GM12878 (cell line): Measurements from ENCODE around the gene FNDC3A. TPM values are rescaled to one million over a fixed set of nuclear protein-coding genes. Genes with fewer than 3 reads are reported as not detected.

Experiments used
- ATAC-seq: fragments of 200-7000 bp; cut with Tn5 transposase; 3 replicates; pipeline ENCODE4 v1.9.1; 2020; ENCODE audit warnings: mild to moderate bottlenecking, moderate library complexity
- BruUV-seq: library from RNA; stranded (reverse); fragments of 400-500 nt; replicated peaks from 2 replicates; lab custom pipeline; 2021; lab: Mats Ljungman, UMichigan
- CTCF ChIA-PET: fragments of 300-600 bp; sonication (Branson Sonifier 250); formaldehyde crosslinking; extraction: SDS; loops from one replicate; lab custom pipeline; 2021; ENCODE audit warnings: inconsistent platforms; lab: Yijun Ruan, JAX
- POLR2A ChIA-PET: fragments of 350-600 bp; formaldehyde crosslinking; extraction: SDS; loops from one replicate; lab custom pipeline; 2021; ENCODE audit warnings: inconsistent platforms; lab: Charles Lee
- RAD21 ChIA-PET: fragments of 300-600 bp; sonication (Branson Sonifier 250); formaldehyde crosslinking; loops from one replicate; lab custom pipeline; 2023; ENCODE audit warnings: antibody characterized with exemption; ENCODE audit not compliant: unreplicated experiment; lab: Charles Lee
- SMC1A ChIA-PET: fragments of 300-600 bp; sonication (Branson Sonifier 250); formaldehyde crosslinking; loops from one replicate; lab custom pipeline; 2023; ENCODE audit not compliant: unreplicated experiment, uncharacterized antibody; lab: Charles Lee
- DNase-seq: peaks from one replicate; pipeline ENCODE4 v3.0.0-alpha.2; 2011; ENCODE audit warnings: low read depth, low spot score
- FAIRE-seq: peaks from 3 replicates; lab custom pipeline; 2011; peaks lifted over from hg19 to GRCh38; lab: Jason Lieb, UNC
- H2AFZ ChIP-seq: 2 replicates; pipeline ENCODE4 v1.6.0; 2011; ENCODE audit warnings: low read depth, low read length, control low read depth; ENCODE audit not compliant: control insufficient read depth
- H3K27ac ChIP-seq: 2 replicates; pipeline ENCODE4 v1.5.1; 2011; ENCODE audit warnings: control low read depth; ENCODE audit not compliant: control insufficient read depth, insufficient read depth
- H3K27me3 ChIP-seq, 2 experiments: replicated peaks in 1 of 2; 2 replicates each; pipeline versions ENCODE4 v1.6.0 to v1.6.1; 2011; ENCODE audit warnings: low read length in 1 of 2; ENCODE audit not compliant: control insufficient read depth in 2 of 2, insufficient read depth in 2 of 2
- H3K36me3 ChIP-seq, 2 experiments: 2 replicates each; pipeline ENCODE4 v1.5.1; 2011; ENCODE audit warnings: low read length in 1 of 2; ENCODE audit not compliant: control insufficient read depth in 2 of 2, insufficient read depth in 2 of 2
- H3K4me1 ChIP-seq: 2 replicates; pipeline ENCODE4 v1.6.1; 2011; ENCODE audit warnings: mild to moderate bottlenecking, low read length, moderate library complexity, mixed read lengths; ENCODE audit not compliant: control insufficient read depth, insufficient read depth
- H3K4me2 ChIP-seq: 2 replicates; pipeline ENCODE4 v1.6.0; 2011; ENCODE audit warnings: control low read depth; ENCODE audit not compliant: control insufficient read depth, insufficient read depth
- H3K4me3 ChIP-seq: fragments of 200-600 bp; sonication (generic); 2 replicates; pipeline ENCODE4 v1.5.1; 2016
- H3K79me2 ChIP-seq: 2 replicates; pipeline ENCODE4 v1.6.0; 2011; ENCODE audit warnings: low read length; ENCODE audit not compliant: control insufficient read depth, insufficient read depth
- H3K9ac ChIP-seq: 2 replicates; pipeline ENCODE4 v1.8.0; 2011; ENCODE audit warnings: low read length, control low read depth, mixed read lengths; ENCODE audit not compliant: control insufficient read depth, insufficient read depth
- H3K9me3 ChIP-seq: replicated peaks from 3 replicates; pipeline ENCODE4 v1.5.1; 2011; ENCODE audit warnings: mild to moderate bottlenecking, low read length; ENCODE audit not compliant: control insufficient read depth, insufficient read depth
- H4K20me1 ChIP-seq: 2 replicates; pipeline ENCODE4 v1.6.0; 2011; ENCODE audit not compliant: control insufficient read depth, insufficient read depth
- BACH1 ChIP-seq: fragments of 450-650 bp; IDR thresholded peaks from 2 replicates; pipeline ENCODE4 v1.6.1; 2017; ENCODE audit warnings: mild to moderate bottlenecking, borderline replicate concordance
- IKZF2 ChIP-seq, 2 experiments: fragments of 450-650 bp; IDR thresholded peaks; 2 replicates each; pipeline ENCODE4 v1.6.1; 2017; ENCODE audit warnings: mild to moderate bottlenecking in 2 of 2, moderate library complexity in 2 of 2
- IRF3 ChIP-seq: fragments of 450-650 bp; IDR thresholded peaks from 2 replicates; pipeline ENCODE4 v1.6.1; 2014; ENCODE audit warnings: mild to moderate bottlenecking
- IRF4 ChIP-seq: IDR thresholded peaks from 2 replicates; pipeline ENCODE4 v1.6.1; 2011; ENCODE audit warnings: low read depth, low read length
- NFIC ChIP-seq: IDR thresholded peaks from 2 replicates; pipeline ENCODE4 v1.6.1; 2012; ENCODE audit warnings: low read depth, mild to moderate bottlenecking, inconsistent platforms, low read length, moderate library complexity
- NFYB ChIP-seq: IDR thresholded peaks from 2 replicates; pipeline ENCODE4 v1.6.1; 2011; ENCODE audit warnings: low read depth, mild to moderate bottlenecking, low read length, improper control_type of control experiment, moderate library complexity; ENCODE audit not compliant: insufficient read depth
- NKRF ChIP-seq: fragments of 450-650 bp; conservative IDR thresholded peaks from 2 replicates; pipeline ENCODE4 v1.6.1; 2017; ENCODE audit warnings: mild to moderate bottlenecking, moderate library complexity
- PAX5 ChIP-seq: IDR thresholded peaks from 2 replicates; pipeline ENCODE4 v1.6.1; 2011; ENCODE audit warnings: low read depth, low read length, borderline replicate concordance
- POLR2AphosphoS2 ChIP-seq: IDR thresholded peaks from 2 replicates; pipeline ENCODE4 v1.6.1; 2011; ENCODE audit warnings: low read depth, mild to moderate bottlenecking, low read length, improper control_type of control experiment, moderate library complexity
- SPI1 ChIP-seq: IDR thresholded peaks from 2 replicates; pipeline ENCODE4 v1.6.1; 2011; ENCODE audit warnings: low read depth, mild to moderate bottlenecking, low read length, moderate library complexity, borderline replicate concordance; ENCODE audit not compliant: insufficient read depth
- TAF1 ChIP-seq: IDR thresholded peaks from 2 replicates; pipeline ENCODE4 v1.6.1; 2011; ENCODE audit warnings: mild to moderate bottlenecking, low read depth, low read length, borderline replicate concordance
- TCF3 ChIP-seq: IDR thresholded peaks from 2 replicates; pipeline ENCODE4 v1.6.1; 2012; ENCODE audit warnings: low read depth, mild to moderate bottlenecking, low read length, borderline replicate concordance; ENCODE audit not compliant: insufficient read depth
- ZBED1 ChIP-seq: IDR thresholded peaks from 2 replicates; pipeline ENCODE4 v1.6.1; 2016; ENCODE audit warnings: borderline replicate concordance
- ZNF207 ChIP-seq: fragments of 450-650 bp; IDR thresholded peaks from 2 replicates; pipeline ENCODE4 v1.6.1; 2014; ENCODE audit warnings: antibody characterized with exemption, mild to moderate bottlenecking, borderline replicate concordance
- WGBS: methylation state at CpG from one replicate; pipeline ENCODE4 v1.1.6; 2016; ENCODE audit warnings: low lambda C conversion rate; ENCODE audit not compliant: insufficient replicate concordance, insufficient coverage; ENCODE audit errors: missing lambda C conversion rate; 5-methylcytosine and 5-hydroxymethylcytosine counted together
- in situ Hi-C: fragments of 300-500 bp; cut with MboI; formaldehyde crosslinking; loops from 9 replicates; pipeline ENCODE4 v1.14.3; 2018; ENCODE audit warnings: mixed read lengths
- intact Hi-C: fragments of 100-400 bp; cut with micrococcal nuclease; formaldehyde crosslinking; loops from one replicate; pipeline ENCODE4 v1.14.2; 2022; ENCODE audit not compliant: unreplicated experiment
- polyA plus RNA-seq, 11 experiments: library from polyadenylated mRNA; depleted of rRNA in 4 of 11; unstranded in 6 of 11; stranded (reverse) in 5 of 11; fragments of >200 nt; fragmentation: Nextera tagmentation in 4 of 11; fragmentation: Illumina TruSeq in 1 of 11; extraction: Ambion mirVana in 4 of 11; extraction: Trizol in 1 of 11; gene quantifications; 1 replicate in 1 of 11; 2 replicates in 10 of 11; pipeline versions ENCODE4 v1.2.1 to v1.2.3, GENCODE V29; 2011 to 2016; ENCODE audit warnings: inconsistent platforms in 2 of 11, missing spikeins in 2 of 11, low read depth in 1 of 11
- total RNA-seq, 4 experiments: library from RNA; depleted of rRNA in 3 of 4; stranded (reverse); fragments of >200 nt in 3 of 4; fragmentation: Illumina TruSeq in 1 of 4; extraction: Trizol in 1 of 4; gene quantifications; 2 replicates each; pipeline versions ENCODE4 v1.2.1 to v1.2.3, GENCODE V29; 2013 to 2021
- TF ChIP-seq, protein P1 (sequence below): fragments of 450-650 bp; IDR thresholded peaks from 2 replicates; pipeline ENCODE4 v1.6.1; 2017; ENCODE audit warnings: mild to moderate bottlenecking, low read depth, inconsistent platforms; ENCODE audit not compliant: poor library complexity, severe bottlenecking

The FNDC3A gene
- total and polyA plus RNA-seq, 10 of the 15 experiments (the other 5 are each of a cell fraction or from before 2014, with no cell fraction given): 6.3 to 46.4 (median 22.8) TPM

DNA sequence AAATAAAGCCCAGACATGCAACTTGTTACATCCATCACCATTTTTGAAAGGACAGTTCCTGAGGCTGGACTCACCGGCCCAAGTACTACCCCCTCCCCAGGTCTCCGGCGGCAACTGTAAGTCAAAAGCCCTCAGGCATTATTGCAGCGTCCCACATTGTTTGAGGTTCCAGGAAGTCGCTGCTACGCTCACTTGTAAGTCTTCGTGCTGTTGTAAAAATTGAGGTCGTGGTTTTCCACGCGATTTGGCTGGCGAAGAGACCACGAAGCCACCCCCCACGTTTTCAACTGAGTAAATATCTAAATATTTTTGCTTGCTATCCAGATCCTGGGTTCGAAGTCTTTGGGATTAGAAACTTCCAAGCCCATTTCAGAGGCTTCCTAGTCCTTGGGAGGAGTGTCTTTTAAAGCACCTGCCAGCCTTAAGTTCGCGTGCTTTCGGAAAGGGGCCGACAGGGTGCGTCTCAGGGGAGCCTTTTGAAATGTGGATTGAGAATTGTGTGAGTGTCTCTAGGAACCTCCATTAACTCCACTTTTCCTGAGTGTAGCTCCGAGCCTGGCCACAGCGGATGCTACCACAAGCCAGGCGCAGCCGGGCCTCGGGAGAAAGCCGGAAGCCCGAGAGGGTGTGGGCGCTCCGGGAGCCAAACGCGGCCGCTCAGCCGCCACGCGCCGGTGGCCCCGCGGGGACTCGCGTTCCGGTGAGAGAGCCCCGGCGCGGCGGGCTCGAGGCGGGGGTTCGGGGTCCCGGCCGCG is 434 bp upstream of the FNDC3A start (continued):
- TF ChIP-seq IRF3 (0 out of 2 replicates have a peak, but pooled peaks have one; percentile 33), BACH1 (peak; percentile 86), ZNF207 (peak; percentile 49; the same call in 1 of the 2 replicates), POLR2AphosphoS2 (no peak), PAX5 (peak; percentile 54; the same call in 1 of the 2 replicates), NFYB (no peak)

- H3K4me1 ChIP-seq: peaks cover 7% of the 10 kb centered on the region; the same call in 1 of the 2 replicates
- H3K79me2 ChIP-seq: peaks cover 55% of the 10 kb centered on the region
- TF ChIP-seq TAF1 (peak; percentile 49; the same call in 1 of the 2 replicates), NFIC (no peak), SPI1 (0 out of 2 replicates have a peak, but pooled peaks have one; percentile 47), IKZF2 (IDR thresholded peaks at IDR 0.05) (peak in 1 of 2 experiments; percentile 38; a peak in 1 of 4 replicates), NKRF (peak; percentile 40), ZBED1 (no peak), IRF4 (0 out of 2 replicates have a peak, but pooled peaks have one; percentile 16), TCF3 (0 out of 2 replicates have a peak, but pooled peaks have one; percentile 3)
- TF ChIP-seq, protein P1, sequence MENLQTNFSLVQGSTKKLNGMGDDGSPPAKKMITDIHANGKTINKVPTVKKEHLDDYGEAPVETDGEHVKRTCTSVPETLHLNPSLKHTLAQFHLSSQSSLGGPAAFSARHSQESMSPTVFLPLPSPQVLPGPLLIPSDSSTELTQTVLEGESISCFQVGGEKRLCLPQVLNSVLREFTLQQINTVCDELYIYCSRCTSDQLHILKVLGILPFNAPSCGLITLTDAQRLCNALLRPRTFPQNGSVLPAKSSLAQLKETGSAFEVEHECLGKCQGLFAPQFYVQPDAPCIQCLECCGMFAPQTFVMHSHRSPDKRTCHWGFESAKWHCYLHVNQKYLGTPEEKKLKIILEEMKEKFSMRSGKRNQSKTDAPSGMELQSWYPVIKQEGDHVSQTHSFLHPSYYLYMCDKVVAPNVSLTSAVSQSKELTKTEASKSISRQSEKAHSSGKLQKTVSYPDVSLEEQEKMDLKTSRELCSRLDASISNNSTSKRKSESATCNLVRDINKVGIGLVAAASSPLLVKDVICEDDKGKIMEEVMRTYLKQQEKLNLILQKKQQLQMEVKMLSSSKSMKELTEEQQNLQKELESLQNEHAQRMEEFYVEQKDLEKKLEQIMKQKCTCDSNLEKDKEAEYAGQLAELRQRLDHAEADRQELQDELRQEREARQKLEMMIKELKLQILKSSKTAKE: peak; percentile 47
These were observed 1.0 kb downstream of the FNDC3A start for GRCh38 chr13:48976576-48977285.

More at GRCh38 chr13:48976576-48977285, 1.0 kb downstream of the FNDC3A start:
- FAIRE-seq (no peak), ATAC-seq (peak; percentile 7; the same call in 2 of the 3 replicates), DNase-seq (no peak)
- H2AFZ ChIP-seq: peak overlapping the region; percentile 15
- ChIA-PET RAD21 (interaction anchor here (1.5 kb wide), 1 partner anchor 12 kb away, joined by 4 read pairs; no protein-coding TSS in a partner anchor), SMC1A (interaction anchor here (1.1 kb wide), 1 partner anchor 27 kb away, joined by 3 read pairs; no protein-coding TSS in a partner anchor), POLR2A (no interaction called here), CTCF (interaction anchor here (0.6 kb wide), 1 partner anchor 887 kb away, joined by 3 read pairs; no protein-coding TSS in a partner anchor)
- H3K9ac ChIP-seq: peak overlapping the region; percentile 97
- under 1% methylated on average over 34 of the region's 40 CpGs for WGBS
- no TSS peak for BruUV-seq
- intact Hi-C loops: loop anchor here (5.0 kb wide), 2 partner anchors 106 to 136 kb away; no protein-coding TSS in a partner anchor
- no peaks in the 10 kb centered on the region for H4K20me1 ChIP-seq
- no peak overlapping the region for H3K4me2 ChIP-seq
- in situ Hi-C loops: no loop called here
- no peaks in the 10 kb centered on the region for H3K27me3 ChIP-seq
- no peaks in the 10 kb centered on the region for H3K36me3 ChIP-seq
- peak overlapping the region; percentile 80 for H3K4me3 ChIP-seq
- H3K27ac ChIP-seq: peak overlapping the region; percentile 83
- H3K9me3 ChIP-seq: peaks cover 18% of the 10 kb centered on the region
